ENCODE data around the gene CMIP. TPM values are rescaled to one million over a fixed set of nuclear protein-coding genes. Genes with fewer than 3 reads are reported as not detected.

Gene CMIP
- total RNA-seq, 1 donor from 2014 or later = 46.6 TPM

DNA sequence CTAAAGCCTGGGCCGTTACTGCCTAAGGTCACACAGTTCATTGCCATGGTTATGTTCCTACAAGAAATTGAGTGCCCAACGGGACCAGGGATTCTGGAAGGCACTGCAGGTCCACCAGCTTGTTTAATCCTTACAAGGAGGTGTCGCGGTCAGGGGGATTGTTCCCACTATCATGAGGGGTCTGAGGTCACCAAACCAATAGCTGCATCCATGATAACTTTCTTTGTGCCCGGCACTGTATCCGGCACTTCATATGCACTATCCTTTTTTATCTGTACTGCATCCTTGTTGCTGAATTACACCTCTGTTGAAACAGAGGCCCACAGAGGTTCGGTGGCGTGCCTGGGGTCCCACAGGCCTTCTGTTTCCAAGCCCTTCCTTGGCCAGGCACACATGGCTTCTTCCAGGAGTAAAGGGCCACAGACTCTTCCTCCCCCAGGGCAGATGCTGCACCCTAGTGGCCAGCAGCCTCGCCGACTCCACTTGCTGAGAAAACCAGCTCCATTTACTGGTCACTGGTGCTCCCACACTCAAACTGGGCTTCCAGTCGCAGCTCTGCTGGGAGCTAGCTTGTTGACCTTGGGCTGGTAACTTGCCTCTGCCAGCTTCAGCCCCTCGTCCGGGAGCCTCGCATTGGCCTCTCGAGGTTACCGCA, 252.5 kb downstream of the CMIP start:
- Mint-ChIP-seq H3K9me3 (no peaks in the 10 kb centered on the region), H3K4me3 (no peak overlapping the region), H3K4me1 (ENCODE audit: unreplicated experiment) (peaks cover 11% of the 10 kb centered on the region), H3K36me3 (peaks cover 20% of the 10 kb centered on the region), H3K27ac (no peak overlapping the region), H3K27me3 (no peaks in the 10 kb centered on the region)
- TF ChIP-seq CTCF (conservative IDR thresholded peaks at IDR 0.05) = peak; percentile 65
- no peak for DNase-seq (ENCODE audit: extremely low spot score, unreplicated experiment)

DNA sequence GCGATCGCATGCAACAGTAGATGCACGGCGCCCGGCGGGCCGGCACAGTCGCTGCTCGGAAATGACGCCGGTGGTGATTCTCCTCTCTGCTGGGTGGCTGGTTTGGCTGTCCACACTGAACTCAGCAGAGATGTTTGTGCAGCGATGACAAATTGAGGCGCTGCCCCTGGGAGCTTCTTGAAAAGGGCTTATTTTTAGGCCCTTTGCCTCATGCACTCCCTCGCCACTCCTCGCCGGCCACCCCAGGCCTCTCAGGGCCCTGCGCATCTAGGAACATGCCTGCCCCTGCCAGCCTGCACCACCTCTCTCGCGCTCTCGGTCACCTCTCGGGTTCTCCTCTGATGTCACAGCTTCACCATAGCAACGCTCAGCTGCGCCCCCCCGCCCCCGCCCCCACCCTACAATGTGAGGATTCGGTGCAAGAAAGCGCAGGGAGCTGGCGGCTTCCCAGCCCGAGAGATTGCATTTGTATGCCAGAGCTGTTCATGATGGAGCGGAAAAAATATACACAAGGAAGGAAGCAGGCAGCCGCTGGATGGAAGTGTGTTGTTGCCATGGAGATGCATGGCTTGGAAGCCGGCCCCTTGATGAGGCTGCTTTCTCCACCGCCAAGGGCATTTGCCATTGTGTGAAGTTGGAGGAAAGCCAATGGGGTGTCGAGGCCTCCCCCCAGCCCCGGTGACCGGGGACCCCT, 253.2 kb downstream of the CMIP start:
- peak; percentile 16 for TF ChIP-seq CTCF (conservative IDR thresholded peaks at IDR 0.05)
- H3K4me1 Mint-ChIP-seq (ENCODE audit: unreplicated experiment) = peaks cover 11% of the 10 kb centered on the region
- peaks cover 23% of the 10 kb centered on the region for H3K36me3 Mint-ChIP-seq
- no peak overlapping the region for H3K4me3 Mint-ChIP-seq
- H3K27ac Mint-ChIP-seq = no peak overlapping the region
- H3K27me3 Mint-ChIP-seq = no peaks in the 10 kb centered on the region
- no peaks in the 10 kb centered on the region for H3K9me3 Mint-ChIP-seq
- no peak for DNase-seq (ENCODE audit: extremely low spot score, unreplicated experiment)

- no peak overlapping the region for H3K27ac Mint-ChIP-seq
Measured at GRCh38 chr16:81698310-81698641, 253.7 kb downstream of the CMIP start.

GRCh38 chr16:81699596-81699995, 255.0 kb downstream of the CMIP start:
- no peaks in the 10 kb centered on the region for H3K27me3 Mint-ChIP-seq
- H3K4me3 Mint-ChIP-seq = no peak overlapping the region
- H3K36me3 Mint-ChIP-seq = peaks cover 20% of the 10 kb centered on the region
- no peak for TF ChIP-seq CTCF (conservative IDR thresholded peaks at IDR 0.05)
- H3K9me3 Mint-ChIP-seq = no peaks in the 10 kb centered on the region
- peaks cover 11% of the 10 kb centered on the region for H3K4me1 Mint-ChIP-seq (ENCODE audit: unreplicated experiment)
- no peak for DNase-seq (ENCODE audit: extremely low spot score, unreplicated experiment)
- H3K27ac Mint-ChIP-seq = peak overlapping the region; percentile 43

More at GRCh38 chr16:81698310-81698641, 253.7 kb downstream of the CMIP start:
- no peaks in the 10 kb centered on the region for H3K9me3 Mint-ChIP-seq
- H3K27me3 Mint-ChIP-seq = no peaks in the 10 kb centered on the region
- no peak for TF ChIP-seq CTCF (conservative IDR thresholded peaks at IDR 0.05)
- peaks cover 11% of the 10 kb centered on the region for H3K4me1 Mint-ChIP-seq (ENCODE audit: unreplicated experiment)
- no peak for DNase-seq (ENCODE audit: extremely low spot score, unreplicated experiment)
- H3K4me3 Mint-ChIP-seq = no peak overlapping the region
- H3K36me3 Mint-ChIP-seq = peaks cover 24% of the 10 kb centered on the region

- TF ChIP-seq CTCF (conservative IDR thresholded peaks at IDR 0.05) = no peak
- peaks cover 20% of the 10 kb centered on the region for H3K36me3 Mint-ChIP-seq
Measured at GRCh38 chr16:81700071-81700779, 255.6 kb downstream of the CMIP start.

More at GRCh38 chr16:81700071-81700779, 255.6 kb downstream of the CMIP start:
- H3K9me3 Mint-ChIP-seq = no peaks in the 10 kb centered on the region
- peak overlapping the region; percentile 43 for H3K27ac Mint-ChIP-seq
- no peak for DNase-seq (ENCODE audit: extremely low spot score, unreplicated experiment)
- H3K4me3 Mint-ChIP-seq = no peak overlapping the region
- H3K27me3 Mint-ChIP-seq = no peaks in the 10 kb centered on the region
- H3K4me1 Mint-ChIP-seq (ENCODE audit: unreplicated experiment) = peaks cover 7% of the 10 kb centered on the region
